ENCODE results near the gene PBX4. TPM values are rescaled to one million over a fixed set of nuclear protein-coding genes. Genes with fewer than 3 reads are reported as not detected.

Gene PBX4
- total and polyA plus RNA-seq, 11 donors = 0.43 to 0.69 (median 0.53) TPM; not detected in 8

- no peaks in the 10 kb centered on the region for H3K9me3 ChIP-seq
- peak within 1 kb of the TSS in 10 of 12 donors; percentile 6 to 96 (median 44) for H3K27ac ChIP-seq
- H3K27me3 ChIP-seq = no peaks in the 10 kb centered on the region
- H3K4me3 ChIP-seq = peak within 1 kb of the TSS; percentile 41 to 96 (median 77)
- DNase-seq (peak; percentile 71 to 91 (median 81)), ATAC-seq (peak; percentile 36 to 85 (median 82))
- peaks cover 3 to 72% (median 37%) of the 10 kb centered on the region in 9 donors for H3K36me3 ChIP-seq
- intact Hi-C loops (cut with DNase I) = loop anchor here (1.0 to 5.0 kb wide), 5 partner anchors 91 to 111 kb away; no protein-coding TSS in a partner anchor
- TF ChIP-seq POLR2A (IDR thresholded peaks at IDR 0.05) (peak in 1 of 2 donors; percentile 51), CTCF (IDR thresholded peaks at IDR 0.05) (peak; percentile 81 to 93 (median 90))
- peaks cover 0 to 15% (median 7%) of the 10 kb centered on the region in 12 donors for H3K4me1 ChIP-seq
- WGBS, 4 donors = 0 to 4% (median 1%) methylated on average over 15 to 50 of the region's 50 CpGs
Measured at GRCh38 chr19:19643158-19644053, 24.9 kb upstream of the PBX4 start, which contains the start of gene GMIP. GMIP (minus strand) TSS chr19:19643657; CDS start chr19:19643529, 128 bp downstream.

GRCh38 chr19:19642506-19643157 is 24.1 kb upstream of the PBX4 start:
- TF ChIP-seq POLR2A (IDR thresholded peaks at IDR 0.05) = no peak
- no peak for TF ChIP-seq CTCF (IDR thresholded peaks at IDR 0.05)
- H3K27ac ChIP-seq = peak overlapping the region in 7 of 12 donors; percentile 6 to 96 (median 61)
- 29 to 36% (median 31%) methylated on average over 13 to 16 of the region's 16 CpGs for WGBS, 4 donors
- H3K36me3 ChIP-seq = peaks cover 3 to 72% (median 29%) of the 10 kb centered on the region in 9 donors
- peaks cover 0 to 15% (median 7%) of the 10 kb centered on the region in 12 donors for H3K4me1 ChIP-seq
- ATAC-seq (peak in 1 of 4 donors; percentile 2), DNase-seq (peak in 1 of 5 donors; percentile 25)
- H3K4me3 ChIP-seq = peak overlapping the region; percentile 41 to 96 (median 77)
- H3K9me3 ChIP-seq = no peaks in the 10 kb centered on the region
- intact Hi-C loops (cut with DNase I) = loop anchor here in 9 of 10 donors (2.0 to 5.0 kb wide), 4 partner anchors 90 to 110 kb away; no protein-coding TSS in a partner anchor
- no peaks in the 10 kb centered on the region for H3K27me3 ChIP-seq

GRCh38 chr19:19637523-19638251 is 19.2 kb upstream of the PBX4 start:
- Histone ChIP-seq H3K27ac (no peak overlapping the region), H3K4me3 (no peak overlapping the region), H3K4me1 (peaks cover 0 to 2% (median under 1%) of the 10 kb centered on the region in 12 donors), H3K36me3 (peaks cover 0 to 85% (median 10%) of the 10 kb centered on the region in 9 donors), H3K9me3 (no peaks in the 10 kb centered on the region), H3K27me3 (no peaks in the 10 kb centered on the region)
- intact Hi-C loops (cut with DNase I) = no loop called here
- 58 to 70% (median 66%) methylated on average over 19 to 53 of the region's 53 CpGs for WGBS, 4 donors
- ATAC-seq (no peak), DNase-seq (no peak)
- TF ChIP-seq CTCF (IDR thresholded peaks at IDR 0.05) = no peak
- no peak for TF ChIP-seq POLR2A (IDR thresholded peaks at IDR 0.05)

Measured in heart left ventricle (tissue), 16 donors.